HL-60 (cell line): ENCODE measurements around the gene LCN2.

Experiments used
- DNase-seq, 2 experiments: peaks; one replicate each; pipeline ENCODE4 v3.0.0-alpha.2; 2010 to 2020; ENCODE audit warnings: low read depth in 1 of 2, low spot score in 1 of 2
- H3K27ac ChIP-seq: fragments of 250-450 bp; sonication (Bioruptor Pico); replicated peaks from 2 replicates; pipeline ENCODE4 v1.5.1; 2020; ENCODE audit warnings: mild to moderate bottlenecking, moderate library complexity
- H3K27me3 ChIP-seq: fragments of 250-450 bp; sonication (Bioruptor Pico); 2 replicates; pipeline ENCODE4 v1.5.1; 2021; ENCODE audit warnings: mild to moderate bottlenecking, moderate library complexity; ENCODE audit not compliant: insufficient read depth, poor library complexity, severe bottlenecking
- H3K4me3 ChIP-seq: replicated peaks from 2 replicates; pipeline ENCODE4 v1.5.1; 2011; ENCODE audit warnings: mild to moderate bottlenecking, control low read depth, low read length; ENCODE audit not compliant: insufficient read depth
- CTCF ChIP-seq: IDR thresholded peaks from one replicate; pipeline ENCODE4 v1.5.1; 2011; ENCODE audit warnings: low read length, control low read depth, inconsistent platforms; ENCODE audit not compliant: insufficient read depth
- GABPA ChIP-seq: IDR thresholded peaks from 2 replicates; pipeline ENCODE4 v1.6.1; 2012; ENCODE audit warnings: low read depth
- POLR2AphosphoS5 ChIP-seq: IDR thresholded peaks from 2 replicates; pipeline ENCODE4 v1.6.1; 2012; ENCODE audit warnings: low read depth
- REST ChIP-seq: IDR thresholded peaks from 2 replicates; pipeline ENCODE4 v1.6.1; 2012; ENCODE audit warnings: low read depth; ENCODE audit not compliant: insufficient replicate concordance
- SPI1 ChIP-seq: IDR thresholded peaks from 2 replicates; pipeline ENCODE4 v1.6.1; 2012; ENCODE audit warnings: low read depth, mild to moderate bottlenecking, borderline replicate concordance

The LCN2 gene

GRCh38 chr9:128153060-128153946 lies 4.0 kb downstream of the LCN2 start:
- TF ChIP-seq GABPA (no peak), CTCF (no peak), POLR2AphosphoS5 (no peak), SPI1 (no peak), REST (no peak)
- no peak for DNase-seq
- H3K4me3 ChIP-seq, result no peak overlapping the region
- no peaks in the 10 kb centered on the region for H3K27me3 ChIP-seq
- no peak overlapping the region for H3K27ac ChIP-seq

- no peak overlapping the region for H3K4me3 ChIP-seq
- TF ChIP-seq GABPA, result no peak
- no peak for TF ChIP-seq POLR2AphosphoS5
- TF ChIP-seq REST, result no peak
- no peak for TF ChIP-seq SPI1
- no peak for TF ChIP-seq CTCF
- H3K27me3 ChIP-seq, result no peaks in the 10 kb centered on the region
- no peak for DNase-seq
- H3K27ac ChIP-seq, result no peak overlapping the region
Measured at GRCh38 chr9:128153947-128154695, 4.9 kb downstream of the LCN2 start.

GRCh38 chr9:128155736-128156500 lies 6.7 kb downstream of the LCN2 start:
- H3K27ac ChIP-seq, result no peak overlapping the region
- no peak overlapping the region for H3K4me3 ChIP-seq
- H3K27me3 ChIP-seq, result no peaks in the 10 kb centered on the region
- no peak for TF ChIP-seq CTCF
- DNase-seq, result no peak
